ELR (cell line): ENCODE data around the gene RAB36.

Experiments
- DNase-seq: peaks from one replicate; pipeline ENCODE4 v3.0.0-alpha.2; 2015; ENCODE audit warnings: low read depth

RAB36 gene

GRCh38 chr22:23206915-23207314 lies 61.6 kb downstream of the RAB36 start:
- no peak for DNase-seq

- DNase-seq = no peak
Measured at GRCh38 chr22:23207729-23208393, 62.6 kb downstream of the RAB36 start.

GRCh38 chr22:23210428-23211170 lies 65.3 kb downstream of the RAB36 start:
- no peak for DNase-seq

- no peak for DNase-seq
Measured at GRCh38 chr22:23211622-23212021, 66.3 kb downstream of the RAB36 start.

- no peak for DNase-seq
Measured at GRCh38 chr22:23212061-23213021, 67.1 kb downstream of the RAB36 start.

- DNase-seq = no peak
Measured at GRCh38 chr22:23213022-23213555, 67.8 kb downstream of the RAB36 start.

GRCh38 chr22:23213581-23214334 lies 68.5 kb downstream of the RAB36 start:
- no peak for DNase-seq
